Common myeloid progenitor, CD34-positive (primary cell): ENCODE measurements around the gene TBC1D8.
"Not testable (repeated sequence)": the region's sequence is repeated elsewhere in the genome, so short reads cannot be mapped to it uniquely, and the experiment has no call there.

Experiments used
- CTCF ChIA-PET: fragments of 350-600 bp; sonication (Branson Sonifier 250); formaldehyde crosslinking; loops from one replicate; lab custom pipeline; 2021; ENCODE audit warnings: antibody characterized with exemption; lab: Charles Lee
- POLR2A ChIA-PET: fragments of 350-600 bp; sonication (Branson Sonifier 250); formaldehyde crosslinking; loops from one replicate; lab custom pipeline; 2021; ENCODE audit warnings: antibody characterized with exemption; lab: Charles Lee
- DNase-seq, 3 donors: peaks; one replicate each; pipeline versions ENCODE4 v3.0.0 to v3.0.0-alpha.2; 2013
- H3K27ac ChIP-seq, 2 experiments: 1 replicate in 1 of 2; 2 replicates in 1 of 2; pipeline ENCODE4 v1.7.0; 2013; ENCODE audit warnings: inconsistent platforms in 2 of 2, low read length in 2 of 2, mild to moderate bottlenecking in 2 of 2, low read depth in 1 of 2, moderate library complexity in 1 of 2; ENCODE audit not compliant: severe bottlenecking in 2 of 2, insufficient read depth in 1 of 2, poor library complexity in 1 of 2
- H3K27me3 ChIP-seq, 5 experiments: replicated peaks in 2 of 5; 1 replicate in 3 of 5; 2 replicates in 2 of 5; pipeline versions ENCODE4 v1.6.1 to v1.7.0; 2013; ENCODE audit warnings: low read length in 4 of 5, mild to moderate bottlenecking in 2 of 5, moderate library complexity in 2 of 5, inconsistent platforms in 1 of 5; ENCODE audit not compliant: insufficient read depth in 5 of 5, control insufficient read depth in 4 of 5
- H3K36me3 ChIP-seq, 4 experiments: 1 replicate in 2 of 4; 2 replicates in 2 of 4; pipeline versions ENCODE4 v1.6.1 to v1.7.0; 2013; ENCODE audit warnings: low read length in 3 of 4, control low read depth in 1 of 4, mild to moderate bottlenecking in 1 of 4; ENCODE audit not compliant: control insufficient read depth in 4 of 4, insufficient read depth in 4 of 4
- H3K4me1 ChIP-seq, 4 experiments: 1 replicate in 3 of 4; 2 replicates in 1 of 4; pipeline versions ENCODE4 v1.6.1 to v1.7.1; 2013; ENCODE audit warnings: low read length in 3 of 4, mild to moderate bottlenecking in 3 of 4, control low read depth in 1 of 4, inconsistent platforms in 1 of 4, moderate library complexity in 1 of 4; ENCODE audit not compliant: control insufficient read depth in 4 of 4, insufficient read depth in 4 of 4; ENCODE audit errors: control extremely low read depth in 1 of 4
- H3K4me3 ChIP-seq, 7 experiments: 1 replicate in 4 of 7; 2 replicates in 3 of 7; pipeline versions ENCODE4 v1.5.1 to v1.7.0; 2013; ENCODE audit warnings: mild to moderate bottlenecking in 7 of 7, low read length in 6 of 7, moderate library complexity in 6 of 7, inconsistent platforms in 2 of 7, low read depth in 2 of 7, control low read depth in 1 of 7; ENCODE audit not compliant: insufficient read depth in 4 of 7, control insufficient read depth in 1 of 7; ENCODE audit errors: extremely low read depth in 1 of 7
- H3K9me3 ChIP-seq, 5 experiments: 1 replicate in 4 of 5; 2 replicates in 1 of 5; pipeline versions ENCODE4 v1.6.1 to v1.7.1; 2013; ENCODE audit warnings: low read length in 4 of 5, mild to moderate bottlenecking in 2 of 5, inconsistent platforms in 1 of 5, low read depth in 1 of 5, moderate library complexity in 1 of 5; ENCODE audit not compliant: control insufficient read depth in 4 of 5, insufficient read depth in 2 of 5; ENCODE audit errors: control extremely low read depth in 1 of 5
- WGBS: methylation state at CpG from one replicate; pipeline ENCODE4 v1.1.5; 2013; ENCODE audit not compliant: insufficient coverage; 5-methylcytosine and 5-hydroxymethylcytosine counted together

The TBC1D8 gene

GRCh38 chr2:101058386-101058785, 92.8 kb downstream of the TBC1D8 start:
- 100% methylated on average over 1 of the region's 3 CpGs for WGBS
- ChIA-PET CTCF (no interaction called here), POLR2A (no interaction called here)
- Histone ChIP-seq H3K4me3 (no peak overlapping the region), H3K27ac (no peak overlapping the region), H3K36me3 (peaks cover 0 to 3% (median 0%) of the 10 kb centered on the region in 4 experiments), H3K27me3 (no peaks in the 10 kb centered on the region), H3K4me1 (no peaks in the 10 kb centered on the region), H3K9me3 (peaks cover 0 to 6% (median 3%) of the 10 kb centered on the region in 5 experiments)
- no peak for DNase-seq

GRCh38 chr2:101057051-101057933, 93.9 kb downstream of the TBC1D8 start:
- Histone ChIP-seq H3K9me3 (peaks cover 0 to 6% (median 3%) of the 10 kb centered on the region in 5 experiments), H3K27me3 (no peaks in the 10 kb centered on the region), H3K36me3 (peaks cover 0 to 3% (median 0%) of the 10 kb centered on the region in 4 experiments), H3K4me1 (no peaks in the 10 kb centered on the region), H3K27ac (no peak overlapping the region), H3K4me3 (no peak overlapping the region)
- CTCF ChIA-PET = no interaction called here
- DNase-seq = no peak
- POLR2A ChIA-PET = no interaction called here
- 100% methylated on average over 2 of the region's 5 CpGs for WGBS

GRCh38 chr2:101053117-101053516, 98.1 kb downstream of the TBC1D8 start:
- POLR2A ChIA-PET = no interaction called here
- Histone ChIP-seq H3K27me3 (no peaks in the 10 kb centered on the region), H3K4me1 (no peaks in the 10 kb centered on the region), H3K9me3 (peaks cover 0 to 6% (median 3%) of the 10 kb centered on the region in 5 experiments), H3K27ac (no peak overlapping the region), H3K4me3 (no peak overlapping the region), H3K36me3 (peaks cover 0 to 3% (median 0%) of the 10 kb centered on the region in 4 experiments)
- DNase-seq = no peak
- CTCF ChIA-PET = no interaction called here
- 100% methylated on average over 2 of the region's 3 CpGs for WGBS

GRCh38 chr2:101052147-101052546, 99.0 kb downstream of the TBC1D8 start:
- Histone ChIP-seq H3K27ac (no peak overlapping the region), H3K27me3 (no peaks in the 10 kb centered on the region), H3K4me3 (no peak overlapping the region), H3K9me3 (peaks cover 0 to 4% (median 1%) of the 10 kb centered on the region in 5 experiments), H3K36me3 (peaks cover 0 to 2% (median 0%) of the 10 kb centered on the region in 4 experiments), H3K4me1 (no peaks in the 10 kb centered on the region)
- DNase-seq = no peak
- ChIA-PET POLR2A (no interaction called here), CTCF (interaction anchor here (1.4 kb wide), 1 partner anchor 832 kb away, joined by 3 read pairs; no protein-coding TSS in a partner anchor)
- WGBS = 100% methylated on average over 2 of the region's 5 CpGs

GRCh38 chr2:101050886-101051285, 100.3 kb downstream of the TBC1D8 start:
- DNase-seq, H3K27me3 ChIP-seq, H3K36me3 ChIP-seq, H3K4me3 ChIP-seq, H3K9me3 ChIP-seq, H3K4me1 ChIP-seq, POLR2A ChIA-PET, H3K27ac ChIP-seq: not testable (repeated sequence)
- WGBS = 91% methylated on average over 5 of the region's 6 CpGs
- CTCF ChIA-PET = interaction anchor here (0.6 to 1.4 kb wide), 2 partner anchors 290 to 833 kb away, joined by 3 read pairs; no protein-coding TSS in a partner anchor

- no peaks in the 10 kb centered on the region for H3K27me3 ChIP-seq
- H3K9me3 ChIP-seq = no peaks in the 10 kb centered on the region
- DNase-seq = no peak
- H3K4me1 ChIP-seq = no peaks in the 10 kb centered on the region
- H3K36me3 ChIP-seq = no peaks in the 10 kb centered on the region
- ChIA-PET CTCF (interaction anchor here (3.8 kb wide), 1 partner anchor 12 kb away, joined by 13 read pairs; no protein-coding TSS in a partner anchor), POLR2A (interaction anchor here (0.6 kb wide), 1 partner anchor 1468 kb away, joined by 3 read pairs; no protein-coding TSS in a partner anchor)
- no CpG with 5 or more reads among the region's 3 CpGs for WGBS
- H3K4me3 ChIP-seq = no peak overlapping the region
- no peak overlapping the region for H3K27ac ChIP-seq
Observed at GRCh38 chr2:101048756-101049155, 102.4 kb downstream of the TBC1D8 start.

- Histone ChIP-seq H3K4me1 (no peaks in the 10 kb centered on the region), H3K9me3 (no peaks in the 10 kb centered on the region), H3K4me3 (no peak overlapping the region), H3K36me3 (no peaks in the 10 kb centered on the region), H3K27me3 (no peaks in the 10 kb centered on the region), H3K27ac (no peak overlapping the region)
- ChIA-PET POLR2A (no interaction called here), CTCF (interaction anchor here (0.9 to 3.8 kb wide), 3 partner anchors 11 to 105 kb away, joined by 3 to 13 read pairs (median 3); no protein-coding TSS in a partner anchor)
- no peak for DNase-seq
- WGBS = 100% methylated on average over 3 of the region's 6 CpGs
Observed at GRCh38 chr2:101047774-101048173, 103.4 kb downstream of the TBC1D8 start.
